K562 (cell line): ENCODE results near the gene NTM. TPM values are rescaled to one million over a fixed set of nuclear protein-coding genes. Genes with fewer than 3 reads are reported as not detected.

ENCODE experiments used
- ATAC-seq: fragments of 200-7000 bp; cut with Tn5 transposase; 3 replicates; pipeline ENCODE4 v1.9.1; 2020; ENCODE audit warnings: moderate library complexity
- BruUV-seq: library from RNA; stranded (reverse); fragments of 400-500 nt; replicated peaks from 2 replicates; lab custom pipeline; 2021; lab: Mats Ljungman, UMichigan
- CTCF ChIA-PET: fragments of 300-600 bp; formaldehyde crosslinking; extraction: SDS; loops from one replicate; lab custom pipeline; 2021; ENCODE audit warnings: low intra/inter-chr PET ratio; lab: Yijun Ruan, JAX
- POLR2A ChIA-PET: fragments of 300-600, 350-650 bp; sonication (Branson Sonifier 250); formaldehyde crosslinking; extraction: SDS; loops from one replicate; lab custom pipeline; 2021; ENCODE audit warnings: antibody characterized with exemption, inconsistent platforms; lab: Yijun Ruan, JAX
- DNase-seq, 4 experiments: peaks; one replicate each; pipeline versions ENCODE4 v3.0.0 to v3.0.0-alpha.2; 2011 to 2018; ENCODE audit warnings: low spot score in 3 of 4, mixed read lengths in 3 of 4; ENCODE audit errors: extremely low read depth in 1 of 4
- FAIRE-seq: peaks from 2 replicates; lab custom pipeline; 2011; peaks lifted over from hg19 to GRCh38; lab: Jason Lieb, UNC
- H2AFZ ChIP-seq: 2 replicates; pipeline ENCODE4 v1.6.0; 2011; ENCODE audit warnings: low read depth, low read length, control low read depth, inconsistent platforms
- H3K27ac ChIP-seq: fragments of 200-600 bp; 3 replicates; pipeline ENCODE4 v1.8.0; 2011; ENCODE audit warnings: low read depth, mild to moderate bottlenecking, control low read depth, inconsistent platforms, low read length, moderate library complexity, mixed read lengths; ENCODE audit errors: extremely low read depth
- H3K27me3 ChIP-seq, 2 experiments: fragments of 300-600 bp in 1 of 2; 2 replicates in 1 of 2; 3 replicates in 1 of 2; pipeline versions ENCODE4 v1.6.0 to v1.8.0; 2011; ENCODE audit warnings: inconsistent platforms in 2 of 2, low read length in 2 of 2, mild to moderate bottlenecking in 1 of 2, mixed read lengths in 1 of 2, moderate library complexity in 1 of 2; ENCODE audit not compliant: control insufficient read depth in 2 of 2, insufficient read depth in 2 of 2
- H3K36me3 ChIP-seq: fragments of 300-600 bp; 3 replicates; pipeline ENCODE4 v1.8.0; 2011; ENCODE audit warnings: mild to moderate bottlenecking, low read length, inconsistent platforms; ENCODE audit not compliant: control insufficient read depth, insufficient read depth
- H3K4me1 ChIP-seq, 2 experiments: fragments of 200-600 bp in 1 of 2; replicated peaks in 1 of 2; 2 replicates in 1 of 2; 3 replicates in 1 of 2; pipeline versions ENCODE4 v1.5.1 to v1.8.0; 2011; ENCODE audit warnings: inconsistent platforms in 2 of 2, low read length in 2 of 2, mild to moderate bottlenecking in 1 of 2, mixed read lengths in 1 of 2, moderate library complexity in 1 of 2; ENCODE audit not compliant: control insufficient read depth in 2 of 2, insufficient read depth in 2 of 2
- H3K4me2 ChIP-seq: 2 replicates; pipeline ENCODE4 v1.6.1; 2011; ENCODE audit warnings: low read length, control low read depth, inconsistent platforms, mixed read lengths; ENCODE audit not compliant: insufficient read depth
- H3K4me3 ChIP-seq: fragments of 200-600 bp; sonication (generic), shearing (Covaris generic); 2 replicates; pipeline ENCODE4 v1.5.1; 2016; ENCODE audit warnings: control low read depth, inconsistent platforms
- H3K79me2 ChIP-seq: fragments of 200-600 bp; 3 replicates; pipeline ENCODE4 v1.8.0; 2011; ENCODE audit warnings: low read length, inconsistent platforms; ENCODE audit not compliant: control insufficient read depth, insufficient read depth
- H3K9ac ChIP-seq, 2 experiments: 2 replicates each; pipeline versions ENCODE4 v1.6.0 to v1.6.1; 2011; ENCODE audit warnings: low read depth in 2 of 2, low read length in 2 of 2, control low read depth in 1 of 2, inconsistent platforms in 1 of 2, mild to moderate bottlenecking in 1 of 2, mixed read lengths in 1 of 2; ENCODE audit not compliant: insufficient read depth in 1 of 2
- H3K9me1 ChIP-seq: one replicate; pipeline ENCODE4 v1.6.0; 2011; ENCODE audit warnings: inconsistent platforms, mild to moderate bottlenecking, low read length, moderate library complexity; ENCODE audit not compliant: control insufficient read depth, insufficient read depth
- H3K9me3 ChIP-seq: replicated peaks from 2 replicates; pipeline ENCODE4 v1.5.1; 2011; ENCODE audit warnings: low read depth, low read length, inconsistent platforms; ENCODE audit not compliant: control insufficient read depth, insufficient read depth
- H4K20me1 ChIP-seq: replicated peaks from 2 replicates; pipeline ENCODE4 v1.6.1; 2011; ENCODE audit warnings: low read length, inconsistent platforms, mixed read lengths; ENCODE audit not compliant: control insufficient read depth, insufficient read depth
- ARID3A ChIP-seq: IDR thresholded peaks from 2 replicates; pipeline ENCODE4 v1.6.1; 2012; ENCODE audit warnings: low read depth, low read length, improper control_type of control experiment, borderline replicate concordance
- C11orf30 ChIP-seq: fragments of 450-650 bp; IDR thresholded peaks from 2 replicates; pipeline ENCODE4 v1.6.1; 2016; ENCODE audit warnings: low read depth, mild to moderate bottlenecking
- CEBPZ ChIP-seq: fragments of 150-350 bp; IDR thresholded peaks from 2 replicates; pipeline ENCODE4 v1.6.1; 2014; ENCODE audit warnings: low read depth, mild to moderate bottlenecking, low read length, borderline replicate concordance
- E2F3 ChIP-seq: fragments of 250-450 bp; sonication (Bioruptor Pico); IDR thresholded peaks from 2 replicates; pipeline ENCODE4 v1.4.0; 2020; ENCODE audit warnings: mild to moderate bottlenecking
- GATA2 ChIP-seq: sonication (generic); formaldehyde crosslinking; IDR thresholded peaks from 2 replicates; pipeline ENCODE4 v1.4.0; 2020; ENCODE audit warnings: mild to moderate bottlenecking, missing genetic modification reagents
- HLTF ChIP-seq: fragments of 450-650 bp; IDR thresholded peaks from 2 replicates; pipeline ENCODE4 v1.6.1; 2016
- POLR2AphosphoS5 ChIP-seq: IDR thresholded peaks from 2 replicates; pipeline ENCODE4 v1.6.1; 2011; ENCODE audit warnings: mild to moderate bottlenecking, low read depth, low read length, moderate library complexity; ENCODE audit not compliant: control insufficient read depth, insufficient read depth
- SNIP1 ChIP-seq: fragments of 450-650 bp; IDR thresholded peaks from 2 replicates; pipeline ENCODE4 v1.7.1; 2017; ENCODE audit warnings: low read depth, mild to moderate bottlenecking
- WGBS: fragments of 100-300 bp; shearing (Covaris generic); methylation state at CpG from one replicate; pipeline ENCODE4 v1.1.6; 2016; ENCODE audit warnings: low coverage, mixed read lengths; ENCODE audit not compliant: insufficient coverage; ENCODE audit errors: missing lambda C conversion rate; 5-methylcytosine and 5-hydroxymethylcytosine counted together
- in situ Hi-C: fragments of 300-500 bp; cut with MboI; formaldehyde crosslinking; loops from 4 replicates; pipeline ENCODE4 v1.15.0; 2018; ENCODE audit warnings: inconsistent platforms, mixed read lengths
- intact Hi-C: fragments of 100-400 bp; cut with micrococcal nuclease; formaldehyde crosslinking; loops from 2 replicates; pipeline ENCODE4 v1.14.2; 2022
- polyA plus RNA-seq, 8 experiments: library from polyadenylated mRNA; depleted of rRNA in 4 of 8; stranded (reverse) in 5 of 8; unstranded in 3 of 8; fragments of >200 nt; fragmentation: Nextera tagmentation in 2 of 8; fragmentation: Illumina TruSeq in 1 of 8; extraction: Ambion mirVana in 2 of 8; extraction: Trizol in 1 of 8; gene quantifications; 2 replicates each; pipeline versions ENCODE4 v1.2.1 to v1.2.3, GENCODE V29; 2011 to 2014; ENCODE audit warnings: inconsistent platforms in 1 of 8, missing spikeins in 1 of 8
- total RNA-seq, 7 experiments: library from RNA; depleted of rRNA in 6 of 7; stranded (reverse); fragments of >200 nt in 6 of 7; fragmentation: Illumina TruSeq in 2 of 7; extraction: Trizol in 2 of 7; gene quantifications; 2 replicates each; pipeline versions ENCODE4 v1.2.1 to v1.2.3, GENCODE V29; 2011 to 2021; ENCODE audit warnings: low replicate concordance in 1 of 7
- TF ChIP-seq, protein P1 (sequence below), 2 experiments: IDR thresholded peaks in 1 of 2; conservative IDR thresholded peaks in 1 of 2; 2 replicates each; pipeline ENCODE4 v1.6.1; 2016; ENCODE audit warnings: low read depth in 2 of 2, mild to moderate bottlenecking in 1 of 2, missing compliant biosample characterization in 1 of 2, missing genetic modification characterization in 1 of 2, moderate library complexity in 1 of 2
- TF ChIP-seq, protein P2 (sequence below): sonication (generic); formaldehyde crosslinking; IDR thresholded peaks from 2 replicates; pipeline ENCODE4 v1.8.0; 2022; ENCODE audit warnings: mild to moderate bottlenecking, missing genetic modification reagents, borderline replicate concordance

NTM gene
- total and polyA plus RNA-seq, 9 of the 15 experiments (the other 6 are each of a cell fraction or from before 2014, with no cell fraction given) = not detected

DNA sequence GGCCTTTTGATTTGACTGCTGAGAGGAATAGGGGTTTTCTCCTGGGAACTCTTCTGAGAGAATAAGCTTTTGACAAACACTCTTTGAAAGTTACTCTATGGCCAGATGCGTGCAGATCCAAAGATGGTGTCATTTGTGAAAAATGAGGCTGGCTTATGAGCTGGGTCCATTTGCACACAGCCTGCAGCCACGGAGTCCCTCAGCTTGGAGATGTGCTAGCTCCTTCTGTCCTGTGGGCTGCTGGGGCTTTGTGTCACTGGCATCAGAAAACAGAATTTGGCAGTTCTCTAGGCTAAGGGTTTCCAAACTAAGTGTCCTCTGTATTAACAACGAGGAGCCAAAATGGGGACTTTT is 702.4 kb downstream of the NTM start:
- in situ Hi-C loops (no loop called here), intact Hi-C loops (no loop called here)
- Histone ChIP-seq H3K9me1 (no peaks in the 10 kb centered on the region), H4K20me1 (no peaks in the 10 kb centered on the region), H2AFZ (no peak overlapping the region), H3K27ac (no peak overlapping the region), H3K4me1 (no peaks in the 10 kb centered on the region), H3K4me3 (no peak overlapping the region), H3K9me3 (peaks cover 1% of the 10 kb centered on the region), H3K36me3 (no peaks in the 10 kb centered on the region), H3K79me2 (no peaks in the 10 kb centered on the region), H3K4me2 (no peak overlapping the region), H3K9ac (no peak overlapping the region), H3K27me3 (no peaks in the 10 kb centered on the region)
- WGBS = 0% methylated on average over 3 of the region's 3 CpGs
- no peak for FAIRE-seq
- BruUV-seq = no TSS peak
- ATAC-seq = no peak
- DNase-seq = no peak
- TF ChIP-seq C11orf30 = no peak
- TF ChIP-seq SNIP1 = no peak
- TF ChIP-seq E2F3 (CRISPR knock-in tag) = no peak
- TF ChIP-seq, protein P1, sequence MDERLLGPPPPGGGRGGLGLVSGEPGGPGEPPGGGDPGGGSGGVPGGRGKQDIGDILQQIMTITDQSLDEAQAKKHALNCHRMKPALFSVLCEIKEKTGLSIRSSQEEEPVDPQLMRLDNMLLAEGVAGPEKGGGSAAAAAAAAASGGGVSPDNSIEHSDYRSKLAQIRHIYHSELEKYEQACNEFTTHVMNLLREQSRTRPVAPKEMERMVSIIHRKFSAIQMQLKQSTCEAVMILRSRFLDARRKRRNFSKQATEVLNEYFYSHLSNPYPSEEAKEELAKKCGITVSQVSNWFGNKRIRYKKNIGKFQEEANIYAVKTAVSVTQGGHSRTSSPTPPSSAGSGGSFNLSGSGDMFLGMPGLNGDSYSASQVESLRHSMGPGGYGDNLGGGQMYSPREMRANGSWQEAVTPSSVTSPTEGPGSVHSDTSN (CRISPR knock-in tag; IDR thresholded peaks at IDR 0.05; ENCODE audit: low read depth) = no peak
- TF ChIP-seq, protein P1 (tag; conservative IDR thresholded peaks at IDR 0.05; ENCODE audit: low read depth) = no peak
- TF ChIP-seq GATA2 = no peak
- no peak for TF ChIP-seq CEBPZ
- no peak for TF ChIP-seq POLR2AphosphoS5
- TF ChIP-seq, protein P2, sequence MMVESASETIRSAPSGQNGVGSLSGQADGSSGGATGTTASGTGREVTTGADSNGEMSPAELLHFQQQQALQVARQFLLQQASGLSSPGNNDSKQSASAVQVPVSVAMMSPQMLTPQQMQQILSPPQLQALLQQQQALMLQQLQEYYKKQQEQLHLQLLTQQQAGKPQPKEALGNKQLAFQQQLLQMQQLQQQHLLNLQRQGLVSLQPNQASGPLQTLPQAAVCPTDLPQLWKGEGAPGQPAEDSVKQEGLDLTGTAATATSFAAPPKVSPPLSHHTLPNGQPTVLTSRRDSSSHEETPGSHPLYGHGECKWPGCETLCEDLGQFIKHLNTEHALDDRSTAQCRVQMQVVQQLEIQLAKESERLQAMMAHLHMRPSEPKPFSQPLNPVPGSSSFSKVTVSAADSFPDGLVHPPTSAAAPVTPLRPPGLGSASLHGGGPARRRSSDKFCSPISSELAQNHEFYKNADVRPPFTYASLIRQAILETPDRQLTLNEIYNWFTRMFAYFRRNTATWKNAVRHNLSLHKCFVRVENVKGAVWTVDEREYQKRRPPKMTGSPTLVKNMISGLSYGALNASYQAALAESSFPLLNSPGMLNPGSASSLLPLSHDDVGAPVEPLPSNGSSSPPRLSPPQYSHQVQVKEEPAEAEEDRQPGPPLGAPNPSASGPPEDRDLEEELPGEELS (CRISPR knock-in tag) = no peak
- TF ChIP-seq ARID3A = no peak
- TF ChIP-seq HLTF = no peak
- POLR2A ChIA-PET = no interaction called here
- CTCF ChIA-PET = no interaction called here
